ENCODE measurements around the gene STC2. TPM values are rescaled to one million over a fixed set of nuclear protein-coding genes. Genes with fewer than 3 reads are reported as not detected.

Gene STC2
- total and polyA plus RNA-seq, 2 experiments from 2014 or later: 27.3 to 132 TPM

- peaks cover 73% of the 10 kb centered on the region for H4K20me1 ChIP-seq (replicated peaks; ENCODE audit: insufficient read depth)
- Mint-ChIP-seq H3K36me3 (ENCODE audit: low read depth) (peaks cover 100% of the 10 kb centered on the region), H3K4me1 (peaks cover 67% of the 10 kb centered on the region), H3K27me3 (ENCODE audit: insufficient read depth, low read depth, poor library complexity) (peaks cover 23% of the 10 kb centered on the region), H3K4me3 (peak overlapping the region; percentile 96; the same call in 1 of the 3 replicates), H3K27ac (peak overlapping the region; percentile 68; the same call in 1 of the 2 replicates), H3K9me3 (no peaks in the 10 kb centered on the region; the same call in 1 of the 3 replicates)
- no peaks in the 10 kb centered on the region for H3K9me2 ChIP-seq (ENCODE audit: insufficient read depth)
- no peaks in the 10 kb centered on the region for H3K27me3 ChIP-seq (ENCODE audit: insufficient read depth)
- H3K4me3 ChIP-seq: no peak overlapping the region
- H3K4me1 ChIP-seq (ENCODE audit: insufficient read depth): peaks cover 27% of the 10 kb centered on the region
- no peak overlapping the region for H3K4me2 ChIP-seq
- peaks cover 71% of the 10 kb centered on the region for H3K79me2 ChIP-seq (replicated peaks; ENCODE audit: insufficient read depth)
- H3F3A ChIP-seq (replicated peaks; ENCODE audit: low read depth): peaks cover 25% of the 10 kb centered on the region
- peak overlapping the region; percentile 50; the same call in 1 of the 2 replicates for H3K27ac ChIP-seq (ENCODE audit: low read depth)
- no peak overlapping the region for H2AFZ ChIP-seq
- no peak for TF ChIP-seq ZNF331 (CRISPR knock-in tag; IDR thresholded peaks at IDR 0.05; ENCODE audit: low read depth)
- DNase-seq (ENCODE audit: low spot score): no peak
- H3K36me3 ChIP-seq (ENCODE audit: insufficient read depth): peaks cover 65% of the 10 kb centered on the region
- no peak for ATAC-seq
These were observed 5.0 kb downstream of the STC2 start for GRCh38 chr5:173323106-173323798.

- no peak overlapping the region for H3K4me2 ChIP-seq
- H4K20me1 ChIP-seq (replicated peaks; ENCODE audit: insufficient read depth): peaks cover 80% of the 10 kb centered on the region
- H3K4me3 ChIP-seq: no peak overlapping the region
- H2AFZ ChIP-seq: no peak overlapping the region
- peaks cover 19% of the 10 kb centered on the region for H3K27me3 Mint-ChIP-seq (ENCODE audit: insufficient read depth, low read depth, poor library complexity)
- H3K4me1 Mint-ChIP-seq: peaks cover 81% of the 10 kb centered on the region
- H3K36me3 ChIP-seq (ENCODE audit: insufficient read depth): peaks cover 67% of the 10 kb centered on the region
- DNase-seq (ENCODE audit: low spot score): no peak
- peak; percentile 40 for TF ChIP-seq EZH2phosphoT487 (IDR thresholded peaks at IDR 0.05; ENCODE audit: unreplicated experiment)
- TF ChIP-seq CTCF (conservative IDR thresholded peaks at IDR 0.05; ENCODE audit: low read depth in 2 of 2): no peak
- H3K36me3 Mint-ChIP-seq (ENCODE audit: low read depth): peaks cover 100% of the 10 kb centered on the region
- H3K27me3 ChIP-seq (ENCODE audit: insufficient read depth): no peaks in the 10 kb centered on the region
- peaks cover 29% of the 10 kb centered on the region for H3F3A ChIP-seq (replicated peaks; ENCODE audit: low read depth)
- H3K79me2 ChIP-seq (replicated peaks; ENCODE audit: insufficient read depth): peaks cover 58% of the 10 kb centered on the region
- no peak overlapping the region for H3K27ac Mint-ChIP-seq
- H3K4me3 Mint-ChIP-seq: no peak overlapping the region
- H3K4me1 ChIP-seq (ENCODE audit: insufficient read depth): peaks cover 30% of the 10 kb centered on the region
- no peak for ATAC-seq
- no peak overlapping the region for H3K27ac ChIP-seq (ENCODE audit: low read depth)
- H3K9me3 Mint-ChIP-seq: no peaks in the 10 kb centered on the region
- no peaks in the 10 kb centered on the region for H3K9me2 ChIP-seq (ENCODE audit: insufficient read depth)
These were observed 6.3 kb downstream of the STC2 start for GRCh38 chr5:173321886-173322285.

GRCh38 chr5:173320259-173320658 is 8.0 kb downstream of the STC2 start:
- Histone ChIP-seq H3F3A (replicated peaks; ENCODE audit: low read depth) (peaks cover 34% of the 10 kb centered on the region), H2AFZ (no peak overlapping the region), H3K36me3 (ENCODE audit: insufficient read depth) (peaks cover 65% of the 10 kb centered on the region), H3K4me1 (ENCODE audit: insufficient read depth) (peaks cover 29% of the 10 kb centered on the region), H3K79me2 (replicated peaks; ENCODE audit: insufficient read depth) (peaks cover 41% of the 10 kb centered on the region), H3K4me2 (no peak overlapping the region), H4K20me1 (replicated peaks; ENCODE audit: insufficient read depth) (peaks cover 70% of the 10 kb centered on the region), H3K4me3 (no peak overlapping the region), H3K27me3 (ENCODE audit: insufficient read depth) (no peaks in the 10 kb centered on the region), H3K27ac (ENCODE audit: low read depth) (0 out of 2 replicates have a peak overlapping the region, but pooled peaks have one; percentile 59), H3K9me2 (ENCODE audit: insufficient read depth) (no peaks in the 10 kb centered on the region)
- H3K27ac Mint-ChIP-seq: peak overlapping the region; percentile 12; the same call in 1 of the 2 replicates
- no peaks in the 10 kb centered on the region for H3K9me3 Mint-ChIP-seq
- peaks cover 89% of the 10 kb centered on the region for H3K4me1 Mint-ChIP-seq
- no peak; the same call in 2 of the 3 replicates for ATAC-seq
- peaks cover 20% of the 10 kb centered on the region for H3K27me3 Mint-ChIP-seq (ENCODE audit: insufficient read depth, low read depth, poor library complexity)
- peaks cover 98% of the 10 kb centered on the region for H3K36me3 Mint-ChIP-seq (ENCODE audit: low read depth)
- no peak overlapping the region for H3K4me3 Mint-ChIP-seq
- no peak for DNase-seq (ENCODE audit: low spot score)
- TF ChIP-seq EZH2phosphoT487 (IDR thresholded peaks at IDR 0.05; ENCODE audit: unreplicated experiment) (no peak), ZNF462 (CRISPR knock-in tag; IDR thresholded peaks at IDR 0.05) (no peak), JUNB (IDR thresholded peaks at IDR 0.05; ENCODE audit: unreplicated experiment) (no peak)

All from GM23338 (cell line).